WTC11 (cell line): ENCODE measurements around the gene AGBL4.

Experiments used
- ATF1 ChIP-seq: sonication (generic); formaldehyde crosslinking; IDR thresholded peaks from 2 replicates; pipeline ENCODE4 v1.8.1; 2023; ENCODE audit warnings: mild to moderate bottlenecking, moderate library complexity, missing genetic modification reagents
- CREM ChIP-seq: sonication (generic); formaldehyde crosslinking; IDR thresholded peaks from 2 replicates; pipeline ENCODE4 v1.8.1; 2022; ENCODE audit warnings: mild to moderate bottlenecking, missing genetic modification reagents, moderate library complexity
- CTCF ChIP-seq: fragments of 200-600 bp; IDR thresholded peaks from 2 replicates; pipeline ENCODE4 v1.8.0; 2022; ENCODE audit warnings: antibody characterized with exemption
- E2F4 ChIP-seq: sonication (generic); formaldehyde crosslinking; IDR thresholded peaks from 2 replicates; pipeline ENCODE4 v1.8.1; 2022; ENCODE audit warnings: low read depth, mild to moderate bottlenecking, moderate library complexity, missing genetic modification reagents, borderline replicate concordance
- KAT7 ChIP-seq: sonication (generic); formaldehyde crosslinking; IDR thresholded peaks from 2 replicates; pipeline ENCODE4 v1.8.1; 2023; ENCODE audit warnings: missing genetic modification reagents, mild to moderate bottlenecking, borderline replicate concordance
- MLX ChIP-seq: sonication (generic); formaldehyde crosslinking; IDR thresholded peaks from 2 replicates; pipeline ENCODE4 v1.8.1; 2023; ENCODE audit warnings: mild to moderate bottlenecking, missing genetic modification reagents, moderate library complexity
- SP1 ChIP-seq: sonication (generic); formaldehyde crosslinking; conservative IDR thresholded peaks from 2 replicates; pipeline ENCODE4 v1.8.1; 2022; ENCODE audit warnings: missing genetic modification reagents
- TEAD4 ChIP-seq: sonication (generic); formaldehyde crosslinking; IDR thresholded peaks from 2 replicates; pipeline ENCODE4 v1.8.0; 2022; ENCODE audit warnings: mild to moderate bottlenecking, missing genetic modification reagents
- ZNF121 ChIP-seq: sonication (generic); formaldehyde crosslinking; IDR thresholded peaks from 2 replicates; pipeline ENCODE4 v1.8.0; 2023; ENCODE audit warnings: missing genetic modification reagents
- ZNF396 ChIP-seq: fragments of 250-450 bp; sonication (Bioruptor Pico); IDR thresholded peaks from 2 replicates; pipeline ENCODE4 v1.8.0; 2021; ENCODE audit warnings: mild to moderate bottlenecking, moderate library complexity, borderline replicate concordance

- no peak for TF ChIP-seq CTCF
- no peak for TF ChIP-seq TEAD4
- no peak for TF ChIP-seq ZNF121 (CRISPR knock-in tag)
- TF ChIP-seq ZNF396 = no peak
- TF ChIP-seq KAT7 = no peak
- TF ChIP-seq SP1 (CRISPR knock-in tag) = no peak
- no peak for TF ChIP-seq CREM (CRISPR knock-in tag)
- TF ChIP-seq ATF1 (CRISPR knock-in tag) = no peak
- no peak for TF ChIP-seq E2F4 (CRISPR knock-in tag)
- TF ChIP-seq MLX = no peak
These were observed 1115.1 kb downstream of the AGBL4 start for GRCh38 chr1:48908606-48909005.
